GM18868 (cell line): ENCODE data around the gene POLR2F.
"Not testable (repeated sequence)": the region's sequence is repeated elsewhere in the genome, so short reads cannot be mapped to it uniquely, and the experiment has no call there.

Source experiments
- ATAC-seq: cut with Tn5 transposase; IDR thresholded peaks from one replicate; pipeline ENCODE4 v1.9.1; 2021; ENCODE audit warnings: mild to moderate bottlenecking, moderate library complexity; ENCODE audit not compliant: unreplicated experiment

Gene POLR2F

GRCh38 chr22:37952629-37953028 is 870 bp upstream of the POLR2F start:
- ATAC-seq: not testable (repeated sequence)

GRCh38 chr22:37953062-37953436 is 450 bp upstream of the POLR2F start:
- no peak for ATAC-seq

GRCh38 chr22:37954686-37955085 is 1.2 kb downstream of the POLR2F start:
- ATAC-seq: no peak

- not testable (repeated sequence) for ATAC-seq
Measured at GRCh38 chr22:37955825-37956397, 2.4 kb downstream of the POLR2F start.

GRCh38 chr22:37957232-37957631 is 3.7 kb downstream of the POLR2F start:
- ATAC-seq: no peak

GRCh38 chr22:37959231-37959825 is 5.8 kb downstream of the POLR2F start:
- no peak for ATAC-seq

GRCh38 chr22:37961062-37961461 is 7.6 kb downstream of the POLR2F start:
- no peak for ATAC-seq

GRCh38 chr22:37965940-37966664 is 12.6 kb downstream of the POLR2F start:
- ATAC-seq: no peak

- ATAC-seq: no peak
Measured at GRCh38 chr22:37967147-37967546, 13.6 kb downstream of the POLR2F start.

- ATAC-seq: no peak
Measured at GRCh38 chr22:37967637-37968451, 14.3 kb downstream of the POLR2F start.

GRCh38 chr22:37968452-37969251 is 15.2 kb downstream of the POLR2F start:
- no peak for ATAC-seq

GRCh38 chr22:37970864-37971263 is 17.4 kb downstream of the POLR2F start:
- ATAC-seq: no peak

GRCh38 chr22:37971475-37972434 is 18.3 kb downstream of the POLR2F start:
- no peak for ATAC-seq

- ATAC-seq: no peak
Measured at GRCh38 chr22:37972527-37972926, 19.0 kb downstream of the POLR2F start.

GRCh38 chr22:37973271-37974170 is 20.0 kb downstream of the POLR2F start:
- ATAC-seq: no peak

- no peak for ATAC-seq
Measured at GRCh38 chr22:37975153-37975552, 21.7 kb downstream of the POLR2F start.

- not testable (repeated sequence) for ATAC-seq
Measured at GRCh38 chr22:37976022-37976421, 22.5 kb downstream of the POLR2F start.

- no peak for ATAC-seq
Measured at GRCh38 chr22:37976547-37976946, 23.0 kb downstream of the POLR2F start.

- ATAC-seq: no peak
Measured at GRCh38 chr22:37979782-37980181, 26.3 kb downstream of the POLR2F start.
